Hepatic stellate cell (primary cell): Measurements from ENCODE around the gene CXorf49B.

Experiments
- DNase-seq: peaks from one replicate; pipeline ENCODE4 v3.0.0; 2011; ENCODE audit warnings: low spot score

CXorf49B gene

DNA sequence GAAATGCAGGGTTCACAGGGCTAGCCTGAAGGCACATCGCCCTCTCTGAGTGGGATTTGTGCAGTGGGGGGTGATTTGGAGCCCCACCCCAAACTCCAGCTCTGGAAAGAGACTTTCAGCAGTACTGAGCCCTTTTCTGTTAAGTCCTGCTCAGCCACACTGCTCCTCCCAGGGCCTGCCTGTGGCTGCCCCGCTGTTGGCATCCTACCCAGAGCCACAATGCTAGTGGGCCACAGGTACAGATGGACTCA lies 52.7 kb downstream of the CXorf49B start:
- DNase-seq: no peak
